Upper lobe of right lung (tissue), 1 donor: ENCODE data around the gene TEX2. TPM values are rescaled to one million over a fixed set of nuclear protein-coding genes. Genes with fewer than 3 reads are reported as not detected.
A peak's percentile ranks its signal among the peaks of the same experiment; 100 is the strongest.
"Not testable (repeated sequence)": the region's sequence is repeated elsewhere in the genome, so short reads cannot be mapped to it uniquely, and the experiment has no call there.

Source experiments
- ATAC-seq: fragments of 200-7000 bp; cut with Tn5 transposase; one replicate; pipeline ENCODE4 v1.9.1; 2020; ENCODE audit warnings: mild to moderate bottlenecking, moderate library complexity
- DNase-seq: peaks from one replicate; pipeline ENCODE4 v3.0.0-alpha.2; 2020
- H3K27ac ChIP-seq: fragments of 200-600 bp; one replicate; pipeline ENCODE4 v1.8.0; 2022
- H3K27me3 ChIP-seq: fragments of 200-600 bp; one replicate; pipeline ENCODE4 v1.8.0; 2022; ENCODE audit warnings: mild to moderate bottlenecking
- H3K36me3 ChIP-seq: fragments of 200-600 bp; one replicate; pipeline ENCODE4 v1.8.0; 2022
- H3K4me1 ChIP-seq: fragments of 200-600 bp; one replicate; pipeline ENCODE4 v1.8.0; 2022
- H3K4me3 ChIP-seq: fragments of 200-600 bp; one replicate; pipeline ENCODE4 v1.8.0; 2022; ENCODE audit warnings: mild to moderate bottlenecking
- H3K9me3 ChIP-seq: fragments of 200-600 bp; one replicate; pipeline ENCODE4 v1.8.0; 2022
- intact Hi-C: fragments of 100-400 bp; cut with DNase I; formaldehyde crosslinking; loops from one replicate; pipeline ENCODE4 v1.11.0; 2022
- total RNA-seq: library from RNA; stranded (reverse); fragmentation: NEBNext Ultra II Directional; extraction: Animal tissue kit (Norgen Biotek cat#: 25700); gene quantifications from one replicate; pipeline ENCODE4 v1.2.1, GENCODE V29; 2021
- TF ChIP-seq, protein P1 (sequence below): fragments of 200-600 bp; IDR thresholded peaks from one replicate; pipeline ENCODE4 v1.8.0; 2022; ENCODE audit warnings: antibody characterized with exemption
- donor health status: DM: no; HTN: yes; CAD: no; lungs with severe emphysema.

TEX2 gene
- total RNA-seq, 1 donor from 2014 or later = 50.6 TPM

DNA sequence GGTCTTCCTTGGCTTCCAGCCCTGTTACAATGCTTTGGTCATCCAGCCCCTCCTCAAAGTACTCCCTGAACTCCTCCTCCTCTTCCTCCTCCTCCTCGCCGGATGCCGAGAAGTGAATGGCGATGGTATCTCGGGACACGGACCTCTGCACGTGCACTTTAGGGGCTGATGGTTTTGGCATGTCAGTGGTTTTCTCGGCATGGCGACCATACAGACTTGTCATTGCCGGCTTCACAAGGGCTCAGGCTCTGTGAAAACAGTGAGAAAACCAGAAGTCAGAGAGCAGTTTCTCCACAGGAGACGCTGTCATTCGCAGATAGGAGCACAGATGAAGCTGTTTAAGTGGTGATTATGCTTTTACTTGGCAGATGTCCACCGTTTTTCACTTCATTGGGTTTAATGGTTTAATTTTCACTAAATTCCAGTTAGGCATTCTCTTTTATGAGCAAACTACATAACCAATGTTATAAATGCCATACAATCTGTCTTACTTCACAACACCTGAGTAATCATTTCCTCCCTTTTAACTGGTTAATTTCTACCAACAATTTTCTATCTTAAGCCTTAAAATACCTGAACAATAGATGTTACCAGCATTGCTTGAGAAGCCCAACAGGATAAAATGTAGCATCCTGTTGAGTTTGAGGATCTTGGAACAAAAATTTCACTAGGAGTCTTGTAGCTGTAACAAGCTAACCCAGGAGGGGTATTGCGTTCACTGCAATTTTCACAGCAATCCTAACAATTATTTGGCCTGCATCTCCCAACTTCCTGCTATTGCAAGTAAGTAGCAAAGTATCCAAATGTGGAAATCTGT, 48.9 kb downstream of the TEX2 start:
- Histone ChIP-seq H3K27ac (no peak overlapping the region), H3K9me3 (no peaks in the 10 kb centered on the region), H3K4me3 (no peak overlapping the region), H3K4me1 (peaks cover 33% of the 10 kb centered on the region), H3K36me3 (peaks cover 21% of the 10 kb centered on the region), H3K27me3 (no peaks in the 10 kb centered on the region)
- ATAC-seq (no peak), DNase-seq (no peak)
- TF ChIP-seq, protein P1, sequence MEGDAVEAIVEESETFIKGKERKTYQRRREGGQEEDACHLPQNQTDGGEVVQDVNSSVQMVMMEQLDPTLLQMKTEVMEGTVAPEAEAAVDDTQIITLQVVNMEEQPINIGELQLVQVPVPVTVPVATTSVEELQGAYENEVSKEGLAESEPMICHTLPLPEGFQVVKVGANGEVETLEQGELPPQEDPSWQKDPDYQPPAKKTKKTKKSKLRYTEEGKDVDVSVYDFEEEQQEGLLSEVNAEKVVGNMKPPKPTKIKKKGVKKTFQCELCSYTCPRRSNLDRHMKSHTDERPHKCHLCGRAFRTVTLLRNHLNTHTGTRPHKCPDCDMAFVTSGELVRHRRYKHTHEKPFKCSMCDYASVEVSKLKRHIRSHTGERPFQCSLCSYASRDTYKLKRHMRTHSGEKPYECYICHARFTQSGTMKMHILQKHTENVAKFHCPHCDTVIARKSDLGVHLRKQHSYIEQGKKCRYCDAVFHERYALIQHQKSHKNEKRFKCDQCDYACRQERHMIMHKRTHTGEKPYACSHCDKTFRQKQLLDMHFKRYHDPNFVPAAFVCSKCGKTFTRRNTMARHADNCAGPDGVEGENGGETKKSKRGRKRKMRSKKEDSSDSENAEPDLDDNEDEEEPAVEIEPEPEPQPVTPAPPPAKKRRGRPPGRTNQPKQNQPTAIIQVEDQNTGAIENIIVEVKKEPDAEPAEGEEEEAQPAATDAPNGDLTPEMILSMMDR = no peak
- intact Hi-C loops = no loop called here

DNA sequence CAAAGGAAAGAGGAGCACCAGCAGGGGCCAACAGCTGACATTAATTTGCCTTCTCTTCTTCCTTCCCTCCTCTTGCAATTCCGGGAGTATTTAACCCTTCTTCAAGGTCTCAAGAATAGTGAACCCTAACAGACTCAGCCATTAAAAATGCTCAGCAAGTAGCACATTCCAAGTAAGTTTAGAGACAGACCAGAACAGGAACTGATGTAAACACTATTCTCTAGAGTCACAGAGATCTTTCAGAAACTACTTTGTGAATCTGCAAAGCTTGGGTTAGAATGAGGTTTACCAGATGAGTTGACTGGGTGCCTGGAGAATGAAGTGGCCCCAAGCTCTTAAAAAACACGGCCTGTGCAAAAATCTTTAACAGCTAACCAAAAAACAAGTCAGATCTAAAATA, 50.9 kb downstream of the TEX2 start:
- Histone ChIP-seq H3K27me3 (no peaks in the 10 kb centered on the region), H3K9me3 (no peaks in the 10 kb centered on the region), H3K36me3 (peaks cover 21% of the 10 kb centered on the region), H3K27ac (no peak overlapping the region), H3K4me1 (peaks cover 31% of the 10 kb centered on the region), H3K4me3 (no peak overlapping the region)
- intact Hi-C loops = no loop called here
- DNase-seq = no peak
- ATAC-seq = no peak
- TF ChIP-seq, protein P1 = no peak

DNA sequence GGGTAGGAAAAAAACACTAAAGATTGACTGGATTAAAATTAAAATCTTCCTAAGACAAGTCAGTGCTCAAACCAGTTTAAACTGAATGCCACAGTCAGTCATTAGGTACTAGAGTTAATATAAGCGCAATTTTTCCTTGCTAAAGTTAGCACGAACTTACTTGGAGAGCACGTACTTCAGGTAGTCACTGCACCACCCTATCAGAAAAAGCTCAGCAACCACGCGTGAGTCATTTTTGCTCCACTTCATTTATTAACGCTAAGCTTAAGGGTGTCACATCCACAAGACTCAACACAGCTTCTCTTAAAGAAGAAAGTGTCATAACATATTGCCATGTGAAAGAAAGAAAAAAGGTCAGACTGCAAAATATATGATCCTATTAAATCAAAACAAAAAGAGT, 53.1 kb downstream of the TEX2 start:
- peaks cover 21% of the 10 kb centered on the region for H3K36me3 ChIP-seq
- DNase-seq = no peak
- TF ChIP-seq, protein P1 = no peak
- H3K4me3 ChIP-seq = no peak overlapping the region
- H3K27me3 ChIP-seq = no peaks in the 10 kb centered on the region
- intact Hi-C loops = no loop called here
- H3K9me3 ChIP-seq = no peaks in the 10 kb centered on the region
- peaks cover 18% of the 10 kb centered on the region for H3K4me1 ChIP-seq
- H3K27ac ChIP-seq = no peak overlapping the region
- peak; percentile 75 for ATAC-seq

- intact Hi-C loops = no loop called here
- H3K36me3 ChIP-seq = peaks cover 21% of the 10 kb centered on the region
- no peak overlapping the region for H3K27ac ChIP-seq
- H3K27me3 ChIP-seq = no peaks in the 10 kb centered on the region
- H3K4me3 ChIP-seq = no peak overlapping the region
- no peaks in the 10 kb centered on the region for H3K9me3 ChIP-seq
- H3K4me1 ChIP-seq = peaks cover 15% of the 10 kb centered on the region
- TF ChIP-seq, protein P1 = no peak
- no peak for DNase-seq
- peak; percentile 14 for ATAC-seq
These were observed 53.6 kb downstream of the TEX2 start for GRCh38 chr17:64209356-64209941.

DNA sequence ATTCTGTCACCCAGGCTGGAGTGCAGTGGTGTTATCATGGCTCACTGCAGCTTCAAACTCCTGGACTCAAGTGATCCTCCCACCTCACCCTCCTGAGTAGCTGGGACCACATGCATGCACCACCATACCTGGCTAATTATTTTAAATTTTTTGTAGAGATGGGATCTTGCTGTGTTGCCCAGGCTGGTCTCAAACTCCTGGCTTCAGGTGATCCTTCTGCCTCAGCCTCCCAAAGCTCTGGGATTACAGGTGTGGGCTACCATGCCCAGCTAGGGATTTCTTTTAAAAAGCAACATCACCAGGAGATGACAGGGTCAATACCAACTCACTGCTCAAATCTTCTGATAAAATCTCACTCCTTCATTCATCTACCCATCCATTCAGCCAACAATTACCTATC, 54.4 kb downstream of the TEX2 start:
- H3K27me3 ChIP-seq, intact Hi-C loops, H3K27ac ChIP-seq, H3K4me3 ChIP-seq, H3K9me3 ChIP-seq, ATAC-seq, DNase-seq: not testable (repeated sequence)
- Histone ChIP-seq H3K4me1 (peaks cover 15% of the 10 kb centered on the region), H3K36me3 (peaks cover 19% of the 10 kb centered on the region)

DNA sequence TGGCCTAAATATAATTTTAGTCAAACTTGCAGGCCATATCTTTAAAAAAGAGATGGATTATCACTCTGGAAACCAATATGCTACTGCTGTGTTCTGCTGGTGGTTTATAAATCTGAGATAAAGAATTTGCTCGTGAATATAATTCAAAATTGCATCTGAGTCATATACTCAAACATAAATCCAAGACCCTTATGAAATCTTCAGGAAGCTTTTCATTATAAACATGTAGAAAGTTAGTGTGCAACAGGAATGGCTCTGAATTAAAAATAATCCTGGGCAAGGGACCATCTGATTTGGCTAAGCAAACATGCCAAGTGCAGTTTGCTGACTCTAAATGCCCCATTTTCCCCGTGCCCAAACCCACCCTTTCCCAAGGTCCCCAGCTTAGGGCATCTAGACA, 57.3 kb downstream of the TEX2 start:
- H3K27me3 ChIP-seq = no peaks in the 10 kb centered on the region
- H3K4me1 ChIP-seq = peaks cover 27% of the 10 kb centered on the region
- no peak overlapping the region for H3K27ac ChIP-seq
- intact Hi-C loops = no loop called here
- ATAC-seq (no peak), DNase-seq (no peak)
- TF ChIP-seq, protein P1 = no peak
- no peaks in the 10 kb centered on the region for H3K36me3 ChIP-seq
- no peaks in the 10 kb centered on the region for H3K9me3 ChIP-seq
- H3K4me3 ChIP-seq = no peak overlapping the region
